H1 (cell line): ENCODE measurements around the gene MXRA7. TPM values are rescaled to one million over a fixed set of nuclear protein-coding genes. Genes with fewer than 3 reads are reported as not detected.
A peak's percentile ranks its signal among the peaks of the same experiment; 100 is the strongest.

ENCODE experiments used
- CTCF ChIA-PET: fragments of 300-600 bp; sonication (Branson Sonifier 250); formaldehyde crosslinking; loops from one replicate; lab custom pipeline; 2021; ENCODE audit not compliant: partially characterized antibody; lab: Charles Lee
- POLR2A ChIA-PET: fragments of 300-600 bp; sonication (Branson Sonifier 250); formaldehyde crosslinking; loops from one replicate; lab custom pipeline; 2021; ENCODE audit warnings: inconsistent platforms; ENCODE audit not compliant: partially characterized antibody; lab: Charles Lee
- DNase-seq, 2 experiments: peaks; one replicate each; pipeline versions ENCODE4 v3.0.0 to v3.0.0-alpha.2; 2010 to 2022; ENCODE audit warnings: low spot score in 2 of 2, low read depth in 1 of 2, mixed read lengths in 1 of 2
- FAIRE-seq: peaks from 2 replicates; lab custom pipeline; 2011; peaks lifted over from hg19 to GRCh38; lab: Jason Lieb, UNC
- H2AFZ ChIP-seq: 2 replicates; pipeline ENCODE4 v1.8.1; 2012; ENCODE audit warnings: low read length, inconsistent platforms
- H2AK5ac ChIP-seq: 2 replicates; pipeline ENCODE4 v1.6.1; 2013; ENCODE audit warnings: low read depth, low read length
- H2BK120ac ChIP-seq: replicated peaks from 2 replicates; pipeline ENCODE3; 2013; ENCODE audit warnings: low read depth, low read length, inconsistent platforms
- H2BK12ac ChIP-seq: 2 replicates; pipeline ENCODE4 v1.6.1; 2013; ENCODE audit warnings: low read depth, low read length
- H2BK15ac ChIP-seq: 2 replicates; pipeline ENCODE4 v1.6.1; 2013; ENCODE audit warnings: low read length
- H2BK20ac ChIP-seq: 2 replicates; pipeline ENCODE4 v1.6.1; 2013; ENCODE audit warnings: low read length
- H2BK5ac ChIP-seq: 2 replicates; pipeline ENCODE4 v1.6.1; 2013; ENCODE audit warnings: low read depth, low read length
- H3K14ac ChIP-seq: 2 replicates; pipeline ENCODE4 v1.6.1; 2013; ENCODE audit warnings: inconsistent platforms; ENCODE audit not compliant: insufficient read length
- H3K18ac ChIP-seq: 2 replicates; pipeline ENCODE4 v1.6.1; 2013; ENCODE audit warnings: low read length; ENCODE audit errors: extremely low read depth
- H3K23ac ChIP-seq: 2 replicates; pipeline ENCODE4 v1.6.1; 2013; ENCODE audit warnings: inconsistent platforms; ENCODE audit not compliant: insufficient read length
- H3K23me2 ChIP-seq: 2 replicates; pipeline ENCODE4 v1.6.1; 2013; ENCODE audit warnings: low read depth, low read length
- H3K27ac ChIP-seq: 2 replicates; pipeline ENCODE4 v1.6.1; 2011; ENCODE audit warnings: low read depth, low read length, inconsistent platforms
- H3K27me3 ChIP-seq, 4 experiments: replicated peaks in 1 of 4; 1 replicate in 1 of 4; 2 replicates in 3 of 4; pipeline versions ENCODE4 v1.6.1 to v1.8.1; 2011 to 2013; ENCODE audit warnings: low read length in 3 of 4, mild to moderate bottlenecking in 3 of 4, inconsistent platforms in 2 of 4, mixed read lengths in 2 of 4, moderate library complexity in 1 of 4; ENCODE audit not compliant: control insufficient read depth in 3 of 4, insufficient read depth in 3 of 4; ENCODE audit errors: extremely low read depth in 1 of 4
- H3K36me3 ChIP-seq, 4 experiments: 2 replicates each; pipeline versions ENCODE4 v1.6.1 to v1.8.1; 2011 to 2013; ENCODE audit warnings: mild to moderate bottlenecking in 4 of 4, low read length in 3 of 4, moderate library complexity in 2 of 4, control low read depth in 1 of 4, inconsistent platforms in 1 of 4; ENCODE audit not compliant: insufficient read depth in 4 of 4, control insufficient read depth in 2 of 4
- H3K4ac ChIP-seq: replicated peaks from 2 replicates; pipeline ENCODE3; 2013; ENCODE audit warnings: low read length, low read depth, mixed read lengths, inconsistent platforms; ENCODE audit not compliant: insufficient read length
- H3K4me1 ChIP-seq, 4 experiments: replicated peaks in 1 of 4; 1 replicate in 1 of 4; 2 replicates in 3 of 4; pipeline versions ENCODE4 v1.6.1 to v1.8.1; 2011 to 2013; ENCODE audit warnings: low read length in 3 of 4, inconsistent platforms in 2 of 4, mixed read lengths in 1 of 4; ENCODE audit not compliant: insufficient read depth in 4 of 4, control insufficient read depth in 3 of 4
- H3K4me2 ChIP-seq, 2 experiments: 2 replicates each; pipeline versions ENCODE4 v1.6.1 to v1.8.1; 2011 to 2013; ENCODE audit warnings: low read depth in 2 of 2, low read length in 2 of 2, control low read depth in 1 of 2, inconsistent platforms in 1 of 2, mild to moderate bottlenecking in 1 of 2; ENCODE audit not compliant: insufficient read depth in 1 of 2
- H3K4me3 ChIP-seq, 4 experiments: fragments of 200-600, 300-600 bp in 1 of 4; sonication (generic), shearing (Covaris generic), sonication (Bioruptor Twin) in 1 of 4; 2 replicates each; pipeline versions ENCODE4 v1.5.1 to v1.8.1; 2011 to 2016; ENCODE audit warnings: low read length in 4 of 4, low read depth in 3 of 4, control low read depth in 2 of 4, inconsistent platforms in 2 of 4, mild to moderate bottlenecking in 2 of 4, mixed read lengths in 1 of 4, moderate library complexity in 1 of 4; ENCODE audit not compliant: insufficient read depth in 2 of 4; ENCODE audit errors: extremely low read depth in 1 of 4
- H3K56ac ChIP-seq: replicated peaks from 2 replicates; pipeline ENCODE3; 2013; ENCODE audit warnings: low read depth, mild to moderate bottlenecking, mixed read lengths, low read length, inconsistent platforms; ENCODE audit not compliant: insufficient read length
- H3K79me1 ChIP-seq: 2 replicates; pipeline ENCODE4 v1.6.1; 2013; ENCODE audit warnings: low read depth, low read length, control low read depth
- H3K79me2 ChIP-seq, 2 experiments: 2 replicates each; pipeline versions ENCODE4 v1.6.1 to v1.8.1; 2012 to 2013; ENCODE audit warnings: low read length in 2 of 2, mild to moderate bottlenecking in 2 of 2, inconsistent platforms in 1 of 2; ENCODE audit not compliant: insufficient read depth in 2 of 2, control insufficient read depth in 1 of 2
- H3K9ac ChIP-seq, 4 experiments: replicated peaks in 1 of 4; 1 replicate in 1 of 4; 2 replicates in 3 of 4; pipeline versions ENCODE4 v1.6.1 to v1.8.1; 2011 to 2013; ENCODE audit warnings: low read depth in 3 of 4, low read length in 3 of 4, control low read depth in 2 of 4, mild to moderate bottlenecking in 2 of 4, moderate library complexity in 2 of 4, inconsistent platforms in 1 of 4; ENCODE audit errors: extremely low read depth in 1 of 4
- H3K9me3 ChIP-seq, 2 experiments: 2 replicates each; pipeline versions ENCODE4 v1.6.1 to v1.8.1; 2012 to 2013; ENCODE audit warnings: mild to moderate bottlenecking in 2 of 2, moderate library complexity in 2 of 2, control low read depth in 1 of 2, inconsistent platforms in 1 of 2, low read depth in 1 of 2, low read length in 1 of 2, mixed read lengths in 1 of 2; ENCODE audit not compliant: insufficient read depth in 2 of 2
- H4K20me1 ChIP-seq, 2 experiments: replicated peaks in 1 of 2; 2 replicates each; pipeline versions ENCODE3 to v1.8.1; 2011 to 2013; ENCODE audit warnings: inconsistent platforms in 2 of 2, low read length in 2 of 2, mild to moderate bottlenecking in 1 of 2; ENCODE audit not compliant: insufficient read depth in 2 of 2, control insufficient read depth in 1 of 2
- H4K5ac ChIP-seq: 2 replicates; pipeline ENCODE4 v1.6.1; 2013; ENCODE audit warnings: low read length, low read depth, mixed read lengths, inconsistent platforms; ENCODE audit not compliant: insufficient read length
- H4K8ac ChIP-seq: 2 replicates; pipeline ENCODE4 v1.8.0; 2013; ENCODE audit warnings: mild to moderate bottlenecking, moderate library complexity, low read length, inconsistent platforms; ENCODE audit not compliant: insufficient read depth; ENCODE audit errors: extremely low read depth
- H4K91ac ChIP-seq: replicated peaks from 2 replicates; pipeline ENCODE3; 2013; ENCODE audit warnings: low read length, mixed read lengths, inconsistent platforms; ENCODE audit not compliant: insufficient read length
- BCL11A ChIP-seq, 2 experiments: IDR thresholded peaks; one replicate each; pipeline ENCODE4 v1.6.1; 2011; ENCODE audit warnings: low read depth in 2 of 2, low read length in 2 of 2, mild to moderate bottlenecking in 2 of 2
- CHD1 ChIP-seq: IDR thresholded peaks from 2 replicates; pipeline ENCODE4 v1.6.1; 2012; ENCODE audit warnings: low read depth, low read length, improper control_type of control experiment
- POLR2A ChIP-seq, 2 experiments: IDR thresholded peaks; 1 replicate in 1 of 2; 2 replicates in 1 of 2; pipeline ENCODE4 v1.6.1; 2011; ENCODE audit warnings: low read depth in 2 of 2, low read length in 2 of 2, mild to moderate bottlenecking in 2 of 2; ENCODE audit errors: control extremely low read depth in 1 of 2
- POLR2AphosphoS5 ChIP-seq: IDR thresholded peaks from 2 replicates; pipeline ENCODE4 v1.6.1; 2011; ENCODE audit warnings: low read depth, low read length
- POU5F1 ChIP-seq: IDR thresholded peaks from 2 replicates; pipeline ENCODE4 v1.6.1; 2011; ENCODE audit warnings: low read depth, mild to moderate bottlenecking, low read length, moderate library complexity
- SIRT6 ChIP-seq: IDR thresholded peaks from one replicate; pipeline ENCODE4 v1.7.1; 2012; ENCODE audit warnings: low read length, inconsistent platforms
- ZNF274 ChIP-seq: IDR thresholded peaks from 2 replicates; pipeline ENCODE4 v1.7.0; 2012; ENCODE audit warnings: low read length, borderline replicate concordance; ENCODE audit errors: extremely low read depth
- WGBS, 2 experiments: shearing (Covaris generic) in 1 of 2; methylation state at CpG; one replicate each; pipeline versions ENCODE4 v1.1.6 to v1.1.7; 2013 to 2015; ENCODE audit warnings: low lambda C conversion rate in 2 of 2, mixed read lengths in 2 of 2, inconsistent platforms in 1 of 2, low coverage in 1 of 2, missing lambda C conversion rate in 1 of 2; ENCODE audit not compliant: insufficient replicate concordance in 2 of 2, insufficient coverage in 1 of 2, insufficient read length in 1 of 2; ENCODE audit errors: extremely low coverage in 1 of 2, missing lambda C conversion rate in 1 of 2; 5-methylcytosine and 5-hydroxymethylcytosine counted together
- polyA plus RNA-seq, 7 experiments: library from polyadenylated mRNA; depleted of rRNA in 3 of 7; stranded (reverse) in 5 of 7; unstranded in 2 of 7; fragments of >200 nt in 5 of 7; fragments of 200-250 nt in 2 of 7; gene quantifications; 1 replicate in 5 of 7; 2 replicates in 1 of 7; 4 replicates in 1 of 7; pipeline versions ENCODE4 v1.2.1 to v1.2.3, GENCODE V29; 2011 to 2013; ENCODE audit warnings: missing spikeins in 2 of 7, mixed read lengths in 2 of 7
- total RNA-seq: library from RNA; stranded (reverse); fragmentation: NEBNext Ultra II Directional; extraction: Animal tissue kit (Norgen Biotek cat#: 25700); gene quantifications from 2 replicates; pipeline ENCODE4 v1.2.1, GENCODE V29; 2021

Gene MXRA7
- total and polyA plus RNA-seq, 2 of the 8 experiments (the other 6 are each of a cell fraction or from before 2014, with no cell fraction given), result 17.8 to 26.6 TPM

GRCh38 chr17:76735006-76735405 lies 24.2 kb upstream of the MXRA7 start:
- TF ChIP-seq POU5F1 (no peak), SIRT6 (no peak), CHD1 (no peak), POLR2A (IDR thresholded peaks at IDR 0.05; ENCODE audit: control extremely low read depth in 1 of 2, low read depth in 2 of 2, low read length in 2 of 2) (peak; percentile 13 to 41), ZNF274 (no peak), POLR2AphosphoS5 (peak; percentile 47), BCL11A (IDR thresholded peaks at IDR 0.05; ENCODE audit: low read depth in 2 of 2, low read length in 2 of 2) (no peak)
- TF ChIP-seq, all 59 proteins: peak for 2
- Histone ChIP-seq H2BK120ac (no peak overlapping the region), H3K36me3 (peaks cover 15 to 51% (median 36%) of the 10 kb centered on the region in 4 experiments), H3K9me3 (no peaks in the 10 kb centered on the region), H3K4me1 (peaks cover 3 to 12% (median 7%) of the 10 kb centered on the region in 4 experiments; a peak in 6 of 7 replicates), H3K9ac (peak overlapping the region; percentile 17 to 100 (median 38)), H3K27me3 (no peaks in the 10 kb centered on the region), H2BK15ac (no peak overlapping the region), H3K14ac (no peak overlapping the region), H2AFZ (no peak overlapping the region), H2BK12ac (no peak overlapping the region), H2AK5ac (no peak overlapping the region), H4K20me1 (peaks cover 17% of the 10 kb centered on the region in 2 experiments), H3K4ac (no peak overlapping the region), H3K23me2 (peaks cover 9% of the 10 kb centered on the region; the same call in 1 of the 2 replicates), H3K79me1 (no peaks in the 10 kb centered on the region), H2BK5ac (no peak overlapping the region), H3K79me2 (peaks cover 16 to 62% of the 10 kb centered on the region in 2 experiments), H4K8ac (no peak overlapping the region), H3K23ac (no peak overlapping the region), H3K27ac (no peak overlapping the region), H3K18ac (no peak overlapping the region), H3K4me2 (peak overlapping the region; percentile 72 to 88), H3K56ac (no peak overlapping the region), H4K91ac (no peak overlapping the region), H2BK20ac (no peak overlapping the region), H4K5ac (no peak overlapping the region), H3K4me3 (peak overlapping the region; percentile 88 to 100 (median 98))
- ChIA-PET CTCF (interaction anchor here (1.1 to 1.8 kb wide), 3 partner anchors 8 to 21 kb away, joined by 3 to 6 read pairs (median 3); partner anchors contain the start of gene METTL23), POLR2A (interaction anchor here (0.7 to 9.2 kb wide), 13 partner anchors 9 to 510 kb away, joined by 3 to 181 read pairs (median 4); partner anchors contain the start of genes JMJD6, METTL23 and MXRA7)
- DNase-seq, result no peak
- WGBS, 2 experiments, result 62% methylated on average over 5 of the region's 5 CpGs; no CpG with 5 or more reads in 1 of the 2 experiments
- no peak for FAIRE-seq
